Gastrocnemius medialis (tissue), 4 donors: ENCODE results near the gene SIGLEC9. TPM values are rescaled to one million over a fixed set of nuclear protein-coding genes. Genes with fewer than 3 reads are reported as not detected.

Experiments
- ATAC-seq, 2 donors: fragments of 150-250 bp; one replicate each; pipeline ENCODE4 v1.9.1; 2016
- DNase-seq, 2 donors: peaks; one replicate each; pipeline ENCODE4 v3.0.0-alpha.2; 2019
- H3K27ac ChIP-seq, 4 donors: fragments of 200-600 bp; sonication (generic); 1 replicate in 1 of 4; 2 replicates in 3 of 4; pipeline ENCODE4 v1.5.1; 2016 to 2018; ENCODE audit warnings: mild to moderate bottlenecking in 2 of 4, moderate library complexity in 1 of 4
- H3K27me3 ChIP-seq, 3 donors: fragments of 200-600 bp; sonication (generic) in 2 of 3; 1 replicate in 1 of 3; 2 replicates in 2 of 3; pipeline versions ENCODE4 v1.5.1 to v1.6.0; 2016 to 2019; ENCODE audit warnings: mild to moderate bottlenecking in 1 of 3, moderate library complexity in 1 of 3
- H3K36me3 ChIP-seq, 2 donors: fragments of 200-600 bp; sonication (generic) in 1 of 2; one replicate each; pipeline ENCODE4 v1.5.1; 2017 to 2018
- H3K4me1 ChIP-seq, 2 donors: fragments of 200-600 bp; sonication (generic) in 1 of 2; one replicate each; pipeline ENCODE4 v1.5.1; 2016 to 2017; ENCODE audit warnings: mild to moderate bottlenecking in 2 of 2
- H3K4me3 ChIP-seq, 4 donors: fragments of 200-600 bp; sonication (generic) in 3 of 4; 1 replicate in 1 of 4; 2 replicates in 3 of 4; pipeline ENCODE4 v1.5.1; 2016 to 2019; ENCODE audit warnings: mild to moderate bottlenecking in 2 of 4
- H3K9me3 ChIP-seq, 3 donors: fragments of 200-600 bp; sonication (generic) in 2 of 3; 1 replicate in 1 of 3; 2 replicates in 2 of 3; pipeline ENCODE4 v1.5.1; 2016 to 2019
- POLR2A ChIP-seq, 2 donors: fragments of 450-650 bp; IDR thresholded peaks; one replicate each; pipeline ENCODE4 v1.6.1; 2017; ENCODE audit warnings: antibody characterized with exemption in 2 of 2, mild to moderate bottlenecking in 2 of 2, moderate library complexity in 2 of 2
- in situ Hi-C, 4 donors: fragments of 200-750 bp; cut with MboI; loops; one replicate each; pipeline versions ENCODE4 v1.15.0 to v1.8.0; 2017; ENCODE audit warnings: low sequenced_read_pairs in 4 of 4
- intact Hi-C: fragments of 100-400 bp; cut with DNase I; formaldehyde crosslinking; loops from one replicate; pipeline ENCODE4 v1.15.1; 2023; ENCODE audit warnings: low total_unique reads
- total RNA-seq, 4 donors: library from RNA; depleted of rRNA; stranded (reverse); fragments of >200 nt; gene quantifications; one replicate each; pipeline versions ENCODE4 v1.1.0 to v1.2.3, GENCODE V29; 2016
- TF ChIP-seq, protein P1 (sequence below), 5 experiments: fragments of 450-650 bp in 3 of 5; fragments of 200-600 bp in 2 of 5; sonication (generic) in 2 of 5; IDR thresholded peaks in 4 of 5; conservative IDR thresholded peaks in 1 of 5; 1 replicate in 4 of 5; 2 replicates in 1 of 5; pipeline ENCODE4 v1.5.1; 2016 to 2019; ENCODE audit warnings: antibody characterized with exemption in 5 of 5, mild to moderate bottlenecking in 3 of 5, moderate library complexity in 3 of 5

Gene SIGLEC9
- total RNA-seq, 4 donors from 2014 or later = 0.72 to 1.4 (median 1.0) TPM; not detected in 1

DNA sequence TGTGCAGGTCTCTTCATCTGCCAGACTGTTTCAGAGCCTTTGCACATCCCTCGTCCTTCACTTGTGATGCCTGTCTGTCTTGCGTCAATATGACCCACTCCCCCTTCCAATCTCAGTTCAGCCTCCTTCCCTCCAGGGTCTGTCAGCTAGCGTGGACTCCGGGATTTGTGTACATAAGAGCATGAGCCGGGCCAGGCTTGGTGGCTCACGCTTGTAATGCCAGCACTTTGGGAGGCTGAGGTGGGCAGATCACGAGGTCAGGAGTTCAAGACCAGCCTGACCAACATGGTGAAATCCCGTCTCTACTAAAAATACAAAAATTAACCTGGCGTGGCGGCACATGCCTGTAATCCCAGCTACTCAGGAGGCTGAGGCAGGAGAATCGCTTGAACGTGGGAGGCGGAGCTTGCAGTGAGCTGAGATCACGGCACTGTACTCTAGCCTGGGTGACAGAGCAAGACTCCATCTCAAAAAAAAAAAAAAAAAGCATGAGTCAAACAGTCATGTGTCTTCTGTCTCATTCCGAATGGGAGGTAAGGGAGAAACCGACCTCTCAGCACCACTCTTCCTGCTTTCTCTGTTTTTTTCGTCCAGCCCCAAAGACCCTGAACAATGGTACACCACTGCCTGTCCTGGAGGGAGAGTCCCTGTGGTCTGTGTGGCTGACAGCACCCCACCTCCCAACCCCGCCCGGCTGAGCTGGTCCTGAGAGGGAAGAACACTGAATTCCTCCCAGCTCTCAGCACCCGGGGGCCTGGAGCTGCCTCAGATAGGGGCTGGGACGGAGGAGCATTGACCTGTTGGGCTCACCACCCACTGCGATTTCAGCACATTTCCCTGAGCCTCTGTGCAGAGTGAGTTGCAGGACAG, 2.4 kb upstream of the SIGLEC9 start:
- TF ChIP-seq, protein P1, sequence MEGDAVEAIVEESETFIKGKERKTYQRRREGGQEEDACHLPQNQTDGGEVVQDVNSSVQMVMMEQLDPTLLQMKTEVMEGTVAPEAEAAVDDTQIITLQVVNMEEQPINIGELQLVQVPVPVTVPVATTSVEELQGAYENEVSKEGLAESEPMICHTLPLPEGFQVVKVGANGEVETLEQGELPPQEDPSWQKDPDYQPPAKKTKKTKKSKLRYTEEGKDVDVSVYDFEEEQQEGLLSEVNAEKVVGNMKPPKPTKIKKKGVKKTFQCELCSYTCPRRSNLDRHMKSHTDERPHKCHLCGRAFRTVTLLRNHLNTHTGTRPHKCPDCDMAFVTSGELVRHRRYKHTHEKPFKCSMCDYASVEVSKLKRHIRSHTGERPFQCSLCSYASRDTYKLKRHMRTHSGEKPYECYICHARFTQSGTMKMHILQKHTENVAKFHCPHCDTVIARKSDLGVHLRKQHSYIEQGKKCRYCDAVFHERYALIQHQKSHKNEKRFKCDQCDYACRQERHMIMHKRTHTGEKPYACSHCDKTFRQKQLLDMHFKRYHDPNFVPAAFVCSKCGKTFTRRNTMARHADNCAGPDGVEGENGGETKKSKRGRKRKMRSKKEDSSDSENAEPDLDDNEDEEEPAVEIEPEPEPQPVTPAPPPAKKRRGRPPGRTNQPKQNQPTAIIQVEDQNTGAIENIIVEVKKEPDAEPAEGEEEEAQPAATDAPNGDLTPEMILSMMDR (IDR thresholded peaks at IDR 0.05 in 4 of 5, conservative IDR thresholded peaks at IDR 0.05 in 1 of 5) = no peak
- TF ChIP-seq POLR2A (IDR thresholded peaks at IDR 0.05) = no peak
- H3K27me3 ChIP-seq = no peaks in the 10 kb centered on the region

DNA sequence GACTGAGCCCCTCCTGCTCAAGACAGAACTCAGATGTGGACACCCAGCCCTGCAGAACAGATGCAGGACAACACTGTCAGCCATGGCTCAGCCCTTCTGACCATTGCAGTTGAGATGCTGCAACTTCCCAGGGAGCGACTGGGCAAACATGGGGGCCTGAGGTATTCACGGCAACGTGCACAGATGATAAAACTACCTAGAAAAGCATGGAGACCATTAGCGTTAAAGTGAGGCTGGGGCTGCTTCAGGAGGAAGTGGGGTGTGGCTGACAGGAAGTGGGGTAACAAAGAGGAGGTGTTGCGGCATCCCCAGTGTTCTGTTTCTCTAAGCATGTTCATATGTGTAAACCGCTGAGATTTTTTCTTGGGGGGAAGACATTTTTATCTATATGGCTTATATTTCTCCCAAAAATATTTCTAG, 1.3 kb upstream of the SIGLEC9 start:
- no peaks in the 10 kb centered on the region for H3K36me3 ChIP-seq
- no peaks in the 10 kb centered on the region for H3K27me3 ChIP-seq
- no peak overlapping the region for H3K4me3 ChIP-seq
- DNase-seq (peak in 1 of 2 donors; percentile 36), ATAC-seq (no peak)
- TF ChIP-seq, protein P1 (IDR thresholded peaks at IDR 0.05 in 4 of 5, conservative IDR thresholded peaks at IDR 0.05 in 1 of 5) = no peak
- TF ChIP-seq POLR2A (IDR thresholded peaks at IDR 0.05) = no peak
- H3K27ac ChIP-seq = no peak overlapping the region
- H3K9me3 ChIP-seq = no peaks in the 10 kb centered on the region
- H3K4me1 ChIP-seq = no peaks in the 10 kb centered on the region
- in situ Hi-C loops (loop anchor here in 1 of 4 donors (25.0 kb wide), 1 partner anchor 464 kb away; no protein-coding TSS in a partner anchor), intact Hi-C loops (no loop called here)

More for the DNA sequence above, 2.4 kb upstream of the SIGLEC9 start:
- no peak for DNase-seq
- intact Hi-C loops (no loop called here), in situ Hi-C loops (loop anchor here in 1 of 4 donors (25.0 kb wide), 1 partner anchor 465 kb away; no protein-coding TSS in a partner anchor)
- H3K27ac ChIP-seq = no peak overlapping the region
- no peak overlapping the region for H3K4me3 ChIP-seq
- H3K4me1 ChIP-seq = no peaks in the 10 kb centered on the region
- H3K36me3 ChIP-seq = no peaks in the 10 kb centered on the region
- ATAC-seq = no peak
- H3K9me3 ChIP-seq = no peaks in the 10 kb centered on the region

DNA sequence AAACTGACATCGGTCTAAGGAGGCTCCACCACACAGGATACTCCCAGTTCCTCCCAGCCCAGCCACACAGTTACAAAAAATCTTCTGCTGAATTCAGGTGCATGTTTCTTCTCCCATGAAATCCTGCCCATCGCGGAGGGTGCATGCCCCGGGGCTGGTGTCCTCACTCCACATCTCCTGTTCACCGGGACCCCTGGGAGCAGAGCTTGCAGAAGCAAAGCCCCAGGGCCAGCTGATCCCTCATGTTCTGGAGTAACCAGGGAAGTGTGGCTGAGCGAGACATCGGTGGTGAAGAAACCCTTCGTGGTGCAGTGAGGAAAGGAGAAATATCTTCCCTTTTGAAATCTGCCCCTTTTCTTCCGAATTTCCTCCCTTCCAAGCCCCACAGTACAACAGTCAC, 904 bp upstream of the SIGLEC9 start:
- TF ChIP-seq, protein P1 (IDR thresholded peaks at IDR 0.05 in 4 of 5, conservative IDR thresholded peaks at IDR 0.05 in 1 of 5) = no peak
- no peak for TF ChIP-seq POLR2A (IDR thresholded peaks at IDR 0.05)
- in situ Hi-C loops (loop anchor here in 1 of 4 donors (25.0 kb wide), 1 partner anchor 463 kb away; no protein-coding TSS in a partner anchor), intact Hi-C loops (no loop called here)
- Histone ChIP-seq H3K4me3 (no peak overlapping the region), H3K4me1 (no peaks in the 10 kb centered on the region), H3K36me3 (no peaks in the 10 kb centered on the region), H3K9me3 (no peaks in the 10 kb centered on the region), H3K27me3 (no peaks in the 10 kb centered on the region), H3K27ac (peak overlapping the region in 1 of 4 donors; percentile 18)
- ATAC-seq (no peak), DNase-seq (no peak)

DNA sequence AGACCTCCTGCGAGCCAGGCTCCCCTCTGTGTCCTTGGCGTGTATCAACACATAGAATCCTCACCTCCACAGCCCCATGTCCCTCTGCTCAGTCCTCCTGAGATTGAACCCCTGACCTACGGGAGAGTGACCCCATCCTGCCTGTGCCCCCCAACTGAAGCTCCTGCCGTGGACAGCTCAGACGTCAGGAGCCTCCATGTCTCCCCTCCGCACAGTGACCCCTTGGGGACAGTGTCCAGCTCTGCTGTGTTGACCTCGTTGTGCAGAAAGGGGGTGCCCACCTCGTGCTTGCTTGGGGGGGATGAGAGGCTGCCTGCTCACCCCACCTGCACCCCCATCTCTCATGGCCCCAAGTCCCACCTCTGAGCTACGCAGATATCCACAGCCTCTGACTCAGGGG, 490 bp upstream of the SIGLEC9 start:
- H3K36me3 ChIP-seq = no peaks in the 10 kb centered on the region
- no peaks in the 10 kb centered on the region for H3K27me3 ChIP-seq
- ATAC-seq = no peak
- H3K9me3 ChIP-seq = no peaks in the 10 kb centered on the region
- no peaks in the 10 kb centered on the region for H3K4me1 ChIP-seq
- in situ Hi-C loops (loop anchor here in 1 of 4 donors (25.0 kb wide), 1 partner anchor 463 kb away; no protein-coding TSS in a partner anchor), intact Hi-C loops (no loop called here)
- no peak overlapping the region for H3K4me3 ChIP-seq
- peak overlapping the region in 1 of 4 donors; percentile 18 for H3K27ac ChIP-seq
- TF ChIP-seq, protein P1 (IDR thresholded peaks at IDR 0.05 in 4 of 5, conservative IDR thresholded peaks at IDR 0.05 in 1 of 5) = no peak
- TF ChIP-seq POLR2A (IDR thresholded peaks at IDR 0.05) = no peak
- no peak for DNase-seq
